ENCODE results near the gene RNASEL.

DNA sequence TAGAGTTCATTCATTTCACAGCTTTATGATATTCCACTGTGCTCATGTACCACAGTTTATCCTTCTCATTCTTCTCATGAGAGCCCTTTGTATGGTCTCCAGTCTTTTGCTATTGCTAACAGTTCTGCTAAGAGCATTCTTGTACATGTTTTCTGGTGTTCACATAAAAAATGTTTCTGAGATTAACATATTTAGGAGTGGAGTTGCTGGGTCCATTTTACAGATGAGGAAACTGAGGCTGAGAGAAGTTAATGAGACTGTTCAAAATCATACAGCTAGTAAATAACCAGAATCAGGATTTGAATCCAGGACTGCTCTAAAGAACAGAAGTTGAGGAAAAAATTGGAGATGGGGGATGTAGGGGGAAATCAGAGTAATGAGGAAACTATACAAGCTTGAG, 44.0 kb upstream of the RNASEL start:
- TF ChIP-seq, protein P1, sequence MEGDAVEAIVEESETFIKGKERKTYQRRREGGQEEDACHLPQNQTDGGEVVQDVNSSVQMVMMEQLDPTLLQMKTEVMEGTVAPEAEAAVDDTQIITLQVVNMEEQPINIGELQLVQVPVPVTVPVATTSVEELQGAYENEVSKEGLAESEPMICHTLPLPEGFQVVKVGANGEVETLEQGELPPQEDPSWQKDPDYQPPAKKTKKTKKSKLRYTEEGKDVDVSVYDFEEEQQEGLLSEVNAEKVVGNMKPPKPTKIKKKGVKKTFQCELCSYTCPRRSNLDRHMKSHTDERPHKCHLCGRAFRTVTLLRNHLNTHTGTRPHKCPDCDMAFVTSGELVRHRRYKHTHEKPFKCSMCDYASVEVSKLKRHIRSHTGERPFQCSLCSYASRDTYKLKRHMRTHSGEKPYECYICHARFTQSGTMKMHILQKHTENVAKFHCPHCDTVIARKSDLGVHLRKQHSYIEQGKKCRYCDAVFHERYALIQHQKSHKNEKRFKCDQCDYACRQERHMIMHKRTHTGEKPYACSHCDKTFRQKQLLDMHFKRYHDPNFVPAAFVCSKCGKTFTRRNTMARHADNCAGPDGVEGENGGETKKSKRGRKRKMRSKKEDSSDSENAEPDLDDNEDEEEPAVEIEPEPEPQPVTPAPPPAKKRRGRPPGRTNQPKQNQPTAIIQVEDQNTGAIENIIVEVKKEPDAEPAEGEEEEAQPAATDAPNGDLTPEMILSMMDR (IDR thresholded peaks at IDR 0.05) = no peak
- TF ChIP-seq EZH2 (IDR thresholded peaks at IDR 0.05) = no peak
- no peak for TF ChIP-seq EZH2phosphoT487 (IDR thresholded peaks at IDR 0.05)

All from neural progenitor cell (in vitro differentiated cells).